ENCODE data around the gene NOX3.
"Not testable (repeated sequence)": the region's sequence is repeated elsewhere in the genome, so short reads cannot be mapped to it uniquely, and the experiment has no call there.

NOX3 gene

GRCh38 chr6:155493026-155493693, 37.5 kb upstream of the NOX3 start:
- Histone ChIP-seq H2BK5ac (ENCODE audit: low read length) (no peak overlapping the region), H3K9ac (ENCODE audit: low read depth, low read length, poor library complexity) (no peak overlapping the region), H3K79me1 (ENCODE audit: low read depth, low read length) (no peaks in the 10 kb centered on the region), H3K4me3 (ENCODE audit: low read length in 2 of 2) (no peak overlapping the region), H3K18ac (ENCODE audit: low read length) (no peak overlapping the region), H3K36me3 (replicated peaks in 1 of 2; ENCODE audit: control insufficient read depth in 2 of 2, insufficient read depth in 2 of 2, low read length in 2 of 2) (no peaks in the 10 kb centered on the region), H4K91ac (ENCODE audit: low read depth, low read length, poor library complexity) (no peak overlapping the region), H3K9me3 (replicated peaks in 1 of 2; ENCODE audit: control insufficient read depth in 2 of 2, insufficient read depth in 1 of 2, low read depth in 1 of 2, low read length in 2 of 2) (no peaks in the 10 kb centered on the region), H2AFZ (ENCODE audit: low read length) (no peak overlapping the region), H3K27me3 (ENCODE audit: control insufficient read depth in 3 of 3, insufficient read depth in 3 of 3, low read depth in 1 of 3, low read length in 3 of 3) (no peaks in the 10 kb centered on the region), H3K27ac (replicated peaks; ENCODE audit: low read length) (no peak overlapping the region), H3K4me1 (ENCODE audit: control insufficient read depth in 2 of 2, insufficient read depth in 1 of 2, low read depth in 1 of 2, low read length in 2 of 2) (no peaks in the 10 kb centered on the region), H3K4me2 (ENCODE audit: insufficient read depth, low read length, poor library complexity, severe bottlenecking) (no peak overlapping the region), H2BK120ac (ENCODE audit: low read depth, low read length) (no peak overlapping the region), H3K4ac (ENCODE audit: low read length) (no peak overlapping the region), H3K23ac (ENCODE audit: low read depth, low read length, poor library complexity) (no peak overlapping the region), H2BK12ac (ENCODE audit: low read length) (no peak overlapping the region), H2AK5ac (ENCODE audit: low read depth, low read length) (no peak overlapping the region), H2BK15ac (ENCODE audit: low read length) (no peak overlapping the region), H4K8ac (ENCODE audit: low read depth, low read length) (no peak overlapping the region), H3K14ac (ENCODE audit: low read length) (no peak overlapping the region)
- DNase-seq (ENCODE audit: low spot score): no peak
- no CpG with 5 or more reads among the region's 3 CpGs for WGBS, 2 donors (ENCODE audit: extremely low coverage in 2 of 2, insufficient read length in 2 of 2, insufficient replicate concordance in 1 of 2)

- no peak overlapping the region for H4K91ac ChIP-seq (ENCODE audit: low read depth, low read length, poor library complexity)
- no peak overlapping the region for H2BK120ac ChIP-seq (ENCODE audit: low read depth, low read length)
- no peak overlapping the region for H3K4me3 ChIP-seq (ENCODE audit: low read length in 2 of 2)
- no peak overlapping the region for H3K23ac ChIP-seq (ENCODE audit: low read depth, low read length, poor library complexity)
- no peaks in the 10 kb centered on the region for H3K79me1 ChIP-seq (ENCODE audit: low read depth, low read length)
- DNase-seq (ENCODE audit: low spot score): no peak
- no peak overlapping the region for H3K9ac ChIP-seq (ENCODE audit: low read depth, low read length, poor library complexity)
- H3K27ac ChIP-seq (replicated peaks; ENCODE audit: low read length): no peak overlapping the region
- H3K36me3 ChIP-seq (replicated peaks in 1 of 2; ENCODE audit: control insufficient read depth in 2 of 2, insufficient read depth in 2 of 2, low read length in 2 of 2): no peaks in the 10 kb centered on the region
- no peak overlapping the region for H2BK12ac ChIP-seq (ENCODE audit: low read length)
- no peaks in the 10 kb centered on the region for H3K27me3 ChIP-seq (ENCODE audit: control insufficient read depth in 3 of 3, insufficient read depth in 3 of 3, low read depth in 1 of 3, low read length in 3 of 3)
- H3K4me2 ChIP-seq (ENCODE audit: insufficient read depth, low read length, poor library complexity, severe bottlenecking): no peak overlapping the region
- H2AK5ac ChIP-seq (ENCODE audit: low read depth, low read length): no peak overlapping the region
- H3K4ac ChIP-seq (ENCODE audit: low read length): no peak overlapping the region
- H3K9me3 ChIP-seq (replicated peaks in 1 of 2; ENCODE audit: control insufficient read depth in 2 of 2, insufficient read depth in 1 of 2, low read depth in 1 of 2, low read length in 2 of 2): no peaks in the 10 kb centered on the region
- H3K14ac ChIP-seq (ENCODE audit: low read length): no peak overlapping the region
- H2BK15ac ChIP-seq (ENCODE audit: low read length): no peak overlapping the region
- no peak overlapping the region for H4K8ac ChIP-seq (ENCODE audit: low read depth, low read length)
- no peak overlapping the region for H3K18ac ChIP-seq (ENCODE audit: low read length)
- H2BK5ac ChIP-seq (ENCODE audit: low read length): no peak overlapping the region
- H3K4me1 ChIP-seq (ENCODE audit: control insufficient read depth in 2 of 2, insufficient read depth in 1 of 2, low read depth in 1 of 2, low read length in 2 of 2): no peaks in the 10 kb centered on the region
- no CpG with 5 or more reads among the region's 2 CpGs for WGBS, 2 donors (ENCODE audit: extremely low coverage in 2 of 2, insufficient read length in 2 of 2, insufficient replicate concordance in 1 of 2)
- no peak overlapping the region for H2AFZ ChIP-seq (ENCODE audit: low read length)
Measured at GRCh38 chr6:155492061-155492735, 36.6 kb upstream of the NOX3 start.

- Histone ChIP-seq H3K4me2 (ENCODE audit: insufficient read depth, low read length, poor library complexity, severe bottlenecking) (no peak overlapping the region), H3K27ac (replicated peaks; ENCODE audit: low read length) (no peak overlapping the region), H3K18ac (ENCODE audit: low read length) (no peak overlapping the region), H2BK5ac (ENCODE audit: low read length) (no peak overlapping the region), H2BK120ac (ENCODE audit: low read depth, low read length) (no peak overlapping the region), H3K36me3 (replicated peaks in 1 of 2; ENCODE audit: control insufficient read depth in 2 of 2, insufficient read depth in 2 of 2, low read length in 2 of 2) (no peaks in the 10 kb centered on the region), H3K23ac (ENCODE audit: low read depth, low read length, poor library complexity) (no peak overlapping the region), H3K9ac (ENCODE audit: low read depth, low read length, poor library complexity) (no peak overlapping the region), H3K4ac (ENCODE audit: low read length) (no peak overlapping the region), H4K8ac (ENCODE audit: low read depth, low read length) (no peak overlapping the region), H3K4me3 (ENCODE audit: low read length in 2 of 2) (no peak overlapping the region), H2BK12ac (ENCODE audit: low read length) (no peak overlapping the region), H2BK15ac (ENCODE audit: low read length) (no peak overlapping the region), H3K9me3 (replicated peaks in 1 of 2; ENCODE audit: control insufficient read depth in 2 of 2, insufficient read depth in 1 of 2, low read depth in 1 of 2, low read length in 2 of 2) (no peaks in the 10 kb centered on the region), H2AK5ac (ENCODE audit: low read depth, low read length) (no peak overlapping the region), H2AFZ (ENCODE audit: low read length) (no peak overlapping the region), H3K27me3 (ENCODE audit: control insufficient read depth in 3 of 3, insufficient read depth in 3 of 3, low read depth in 1 of 3, low read length in 3 of 3) (no peaks in the 10 kb centered on the region), H3K79me1 (ENCODE audit: low read depth, low read length) (no peaks in the 10 kb centered on the region), H4K91ac (ENCODE audit: low read depth, low read length, poor library complexity) (no peak overlapping the region), H3K4me1 (ENCODE audit: control insufficient read depth in 2 of 2, insufficient read depth in 1 of 2, low read depth in 1 of 2, low read length in 2 of 2) (no peaks in the 10 kb centered on the region), H3K14ac (ENCODE audit: low read length) (no peak overlapping the region)
- DNase-seq (ENCODE audit: low spot score): no peak
- WGBS, 2 donors (ENCODE audit: extremely low coverage in 2 of 2, insufficient read length in 2 of 2, insufficient replicate concordance in 1 of 2): no CpG with 5 or more reads among the region's 1 CpG
Measured at GRCh38 chr6:155491421-155491820, 35.8 kb upstream of the NOX3 start.

- not testable (repeated sequence) for H3K36me3 ChIP-seq (replicated peaks in 1 of 2; ENCODE audit: control insufficient read depth in 2 of 2, insufficient read depth in 2 of 2, low read length in 2 of 2); H3K4me1 ChIP-seq (ENCODE audit: control insufficient read depth in 2 of 2, insufficient read depth in 1 of 2, low read depth in 1 of 2, low read length in 2 of 2); H2BK15ac ChIP-seq (ENCODE audit: low read length); H2BK120ac ChIP-seq (ENCODE audit: low read depth, low read length); H4K8ac ChIP-seq (ENCODE audit: low read depth, low read length); H3K9me3 ChIP-seq (replicated peaks in 1 of 2; ENCODE audit: control insufficient read depth in 2 of 2, insufficient read depth in 1 of 2, low read depth in 1 of 2, low read length in 2 of 2); H3K18ac ChIP-seq (ENCODE audit: low read length); H3K4ac ChIP-seq (ENCODE audit: low read length); H3K4me3 ChIP-seq (ENCODE audit: low read length in 2 of 2); H3K14ac ChIP-seq (ENCODE audit: low read length); H3K79me1 ChIP-seq (ENCODE audit: low read depth, low read length); H2AK5ac ChIP-seq (ENCODE audit: low read depth, low read length); H3K23ac ChIP-seq (ENCODE audit: low read depth, low read length, poor library complexity); H2AFZ ChIP-seq (ENCODE audit: low read length); H2BK12ac ChIP-seq (ENCODE audit: low read length); H3K4me2 ChIP-seq (ENCODE audit: insufficient read depth, low read length, poor library complexity, severe bottlenecking); H3K9ac ChIP-seq (ENCODE audit: low read depth, low read length, poor library complexity); H3K27me3 ChIP-seq (ENCODE audit: control insufficient read depth in 3 of 3, insufficient read depth in 3 of 3, low read depth in 1 of 3, low read length in 3 of 3); H4K91ac ChIP-seq (ENCODE audit: low read depth, low read length, poor library complexity); H3K27ac ChIP-seq (replicated peaks; ENCODE audit: low read length); DNase-seq (ENCODE audit: low spot score); H2BK5ac ChIP-seq (ENCODE audit: low read length)
- no CpG with 5 or more reads among the region's 6 CpGs for WGBS, 2 donors (ENCODE audit: extremely low coverage in 2 of 2, insufficient read length in 2 of 2, insufficient replicate concordance in 1 of 2)
Measured at GRCh38 chr6:155488197-155488596, 32.6 kb upstream of the NOX3 start.

Measured in neuronal stem cell (in vitro differentiated cells).